GM18873 (cell line): Measurements from ENCODE around the gene RCL1.
A peak's percentile ranks its signal among the peaks of the same experiment; 100 is the strongest.
"Not testable (repeated sequence)": the region's sequence is repeated elsewhere in the genome, so short reads cannot be mapped to it uniquely, and the experiment has no call there.

Experiments used
- ATAC-seq: cut with Tn5 transposase; IDR thresholded peaks from one replicate; pipeline ENCODE4 v1.9.1; 2021; ENCODE audit warnings: mild to moderate bottlenecking, moderate library complexity, moderate number of reproducible peaks; ENCODE audit not compliant: unreplicated experiment, low FRiP score

The RCL1 gene

GRCh38 chr9:4792572-4793458 lies at the start of gene RCL1:
RCL1 (plus strand) TSS chr9:4792944; CDS start chr9:4793092, 148 bp downstream.
- peak; percentile 94 for ATAC-seq

GRCh38 chr9:4743131-4743875 lies 49.4 kb upstream of the RCL1 start:
- no peak for ATAC-seq

- no peak for ATAC-seq
These were observed 46.3 kb upstream of the RCL1 start for GRCh38 chr9:4746278-4747030.

- ATAC-seq = no peak
These were observed 44.1 kb upstream of the RCL1 start for GRCh38 chr9:4748612-4749011.

- no peak for ATAC-seq
These were observed 42.6 kb upstream of the RCL1 start for GRCh38 chr9:4750023-4750673.

- not testable (repeated sequence) for ATAC-seq
These were observed 38.2 kb upstream of the RCL1 start for GRCh38 chr9:4754530-4754929.

- no peak for ATAC-seq
These were observed 37.6 kb upstream of the RCL1 start for GRCh38 chr9:4755026-4755609.

GRCh38 chr9:4756420-4756819 lies 36.3 kb upstream of the RCL1 start:
- no peak for ATAC-seq

- no peak for ATAC-seq
These were observed 32.6 kb upstream of the RCL1 start for GRCh38 chr9:4760122-4760521.

GRCh38 chr9:4762108-4762885 lies 30.4 kb upstream of the RCL1 start:
- peak; percentile 73 for ATAC-seq

- ATAC-seq = no peak
These were observed 29.7 kb upstream of the RCL1 start for GRCh38 chr9:4762886-4763541.

- ATAC-seq = no peak
These were observed 28.7 kb upstream of the RCL1 start for GRCh38 chr9:4764033-4764432.

- no peak for ATAC-seq
These were observed 24.1 kb upstream of the RCL1 start for GRCh38 chr9:4768681-4769080.

- ATAC-seq = no peak
These were observed 23.2 kb upstream of the RCL1 start for GRCh38 chr9:4769321-4770080.

- no peak for ATAC-seq
These were observed 21.0 kb upstream of the RCL1 start for GRCh38 chr9:4771788-4772187.

- ATAC-seq = no peak
These were observed 18.5 kb upstream of the RCL1 start for GRCh38 chr9:4774209-4774608.

- ATAC-seq = not testable (repeated sequence)
These were observed 17.8 kb upstream of the RCL1 start for GRCh38 chr9:4774958-4775357.

GRCh38 chr9:4780651-4781050 lies 12.1 kb upstream of the RCL1 start:
- ATAC-seq = no peak
